Activated B cell treated with CpG ODN at 0.5 μM for 24 hours (primary cell): ENCODE results near the gene SLC26A11. TPM values are rescaled to one million over a fixed set of nuclear protein-coding genes. Genes with fewer than 3 reads are reported as not detected.
"Not testable (repeated sequence)": the region's sequence is repeated elsewhere in the genome, so short reads cannot be mapped to it uniquely, and the experiment has no call there.

Source experiments
- ATAC-seq: fragments of 200-7000 bp; cut with Tn5 transposase; one replicate; pipeline ENCODE4 v1.10.0; 2021; ENCODE audit warnings: low read depth, mild to moderate bottlenecking, moderate library complexity
- CTCF ChIA-PET: fragments of 350-600 bp; sonication (Branson Sonifier 250); formaldehyde crosslinking; loops from one replicate; lab custom pipeline; 2021; ENCODE audit warnings: antibody characterized with exemption; lab: Charles Lee
- POLR2A ChIA-PET: fragments of 350-600 bp; sonication (Branson Sonifier 250); formaldehyde crosslinking; loops from one replicate; lab custom pipeline; 2021; ENCODE audit warnings: antibody characterized with exemption; lab: Charles Lee
- DNase-seq: peaks from one replicate; pipeline ENCODE4 v3.0.0; 2022
- H3K27ac Mint-ChIP-seq: one replicate; pipeline ENCODE4 v1.8.0; 2020; ENCODE audit warnings: mixed read lengths
- H3K27me3 Mint-ChIP-seq: one replicate; pipeline ENCODE4 v1.8.0; 2021; ENCODE audit warnings: mixed read lengths
- H3K36me3 Mint-ChIP-seq: one replicate; pipeline ENCODE4 v1.8.0; 2021; ENCODE audit warnings: low read depth, mixed read lengths
- H3K4me1 Mint-ChIP-seq: one replicate; pipeline ENCODE4 v1.8.0; 2021; ENCODE audit warnings: mixed read lengths
- H3K4me3 Mint-ChIP-seq: one replicate; pipeline ENCODE4 v1.8.0; 2020; ENCODE audit warnings: mild to moderate bottlenecking, mixed read lengths
- H3K9me3 Mint-ChIP-seq: one replicate; pipeline ENCODE4 v1.8.0; 2020; ENCODE audit warnings: mixed read lengths
- CTCF ChIP-seq: fragments of 200-600 bp; IDR thresholded peaks from one replicate; pipeline ENCODE4 v1.8.0; 2022; ENCODE audit warnings: antibody characterized with exemption, mild to moderate bottlenecking
- intact Hi-C: fragments of 100-400 bp; cut with micrococcal nuclease; formaldehyde crosslinking; loops from one replicate; pipeline ENCODE4 v1.15.1; 2024
- total RNA-seq: library from RNA; stranded (reverse); gene quantifications from 2 replicates; pipeline ENCODE4 v1.2.3, GENCODE V29; 2022

Gene SLC26A11
- total RNA-seq, 1 donor from 2014 or later = 8.4 TPM

- H3K4me3 Mint-ChIP-seq = no peak overlapping the region
- intact Hi-C loops = loop anchor here (10.0 kb wide), 1 partner anchor 101 kb away; no protein-coding TSS in a partner anchor
- H3K27me3 Mint-ChIP-seq = no peaks in the 10 kb centered on the region
- no peak overlapping the region for H3K27ac Mint-ChIP-seq
- no peaks in the 10 kb centered on the region for H3K4me1 Mint-ChIP-seq
- POLR2A ChIA-PET = interaction anchor here (0.6 to 1.3 kb wide), 3 partner anchors 32 to 1195 kb away, joined by 3 read pairs; no protein-coding TSS in a partner anchor
- peaks cover 89% of the 10 kb centered on the region for H3K36me3 Mint-ChIP-seq
- ATAC-seq (no peak), DNase-seq (no peak)
- CTCF ChIA-PET = no interaction called here
- no peaks in the 10 kb centered on the region for H3K9me3 Mint-ChIP-seq
- TF ChIP-seq CTCF = no peak
Measured at GRCh38 chr17:80296221-80296620, 76.0 kb downstream of the SLC26A11 start.

GRCh38 chr17:80297996-80298560, 77.9 kb downstream of the SLC26A11 start:
- Mint-ChIP-seq H3K4me3 (no peak overlapping the region), H3K36me3 (peaks cover 89% of the 10 kb centered on the region), H3K9me3 (peaks cover 4% of the 10 kb centered on the region), H3K27ac (no peak overlapping the region), H3K4me1 (no peaks in the 10 kb centered on the region), H3K27me3 (no peaks in the 10 kb centered on the region)
- CTCF ChIA-PET = no interaction called here
- TF ChIP-seq CTCF = no peak
- ATAC-seq (no peak), DNase-seq (no peak)
- intact Hi-C loops = loop anchor here (10.0 kb wide), 1 partner anchor 103 kb away; no protein-coding TSS in a partner anchor
- POLR2A ChIA-PET = no interaction called here

GRCh38 chr17:80299350-80300100, 79.3 kb downstream of the SLC26A11 start:
- not testable (repeated sequence) for H3K27me3 Mint-ChIP-seq, H3K27ac Mint-ChIP-seq

GRCh38 chr17:80300756-80301155, 80.5 kb downstream of the SLC26A11 start:
- H3K27me3 Mint-ChIP-seq, H3K4me1 Mint-ChIP-seq, intact Hi-C loops, DNase-seq, CTCF ChIA-PET, H3K4me3 Mint-ChIP-seq, H3K27ac Mint-ChIP-seq, POLR2A ChIA-PET, ATAC-seq, H3K9me3 Mint-ChIP-seq: not testable (repeated sequence)
- H3K36me3 Mint-ChIP-seq = peaks cover 92% of the 10 kb centered on the region

More at GRCh38 chr17:80299350-80300100, 79.3 kb downstream of the SLC26A11 start:
- CTCF ChIA-PET, POLR2A ChIA-PET, H3K4me3 Mint-ChIP-seq, H3K9me3 Mint-ChIP-seq, H3K4me1 Mint-ChIP-seq, DNase-seq, ATAC-seq: not testable (repeated sequence)
- intact Hi-C loops = loop anchor here (10.0 kb wide), 1 partner anchor 105 kb away; no protein-coding TSS in a partner anchor
- H3K36me3 Mint-ChIP-seq = peaks cover 92% of the 10 kb centered on the region

Other genes starting within 250 kb of the SLC26A11 start
- gene TBC1D16, start 184.6 kb upstream of the SLC26A11 start, total RNA-seq = 2.6 and 3.4 TPM in 2 replicates
- 0.46 and 0.55 TPM in 2 replicates for gene CCDC40, start 183.8 kb upstream of the SLC26A11 start, total RNA-seq
- 19.6 and 20.2 TPM in 2 replicates for gene GAA, start 118.8 kb upstream of the SLC26A11 start, total RNA-seq
- 84.0 and 88.1 TPM in 2 replicates for gene EIF4A3, start 73.3 kb upstream of the SLC26A11 start, total RNA-seq
- gene CARD14, start 50.4 kb upstream of the SLC26A11 start, total RNA-seq = not detected in 2 replicates
- gene SGSH, start 94 bp upstream of the SLC26A11 start, total RNA-seq = 38.8 and 41.3 TPM in 2 replicates
- 203 and 228 TPM in 2 replicates for gene RNF213, start 40.4 kb downstream of the SLC26A11 start, total RNA-seq
- 26.8 and 28.1 TPM in 2 replicates for gene ENDOV, start 194.7 kb downstream of the SLC26A11 start, total RNA-seq